UCSD-AML1 (cell line): ENCODE measurements around the gene ARMH4.

Source experiments
- DNase-seq: peaks from one replicate; lab custom pipeline; 2025; ENCODE audit not compliant: unreplicated experiment; lab: John Stamatoyannopoulos, UW

ARMH4 gene

DNA sequence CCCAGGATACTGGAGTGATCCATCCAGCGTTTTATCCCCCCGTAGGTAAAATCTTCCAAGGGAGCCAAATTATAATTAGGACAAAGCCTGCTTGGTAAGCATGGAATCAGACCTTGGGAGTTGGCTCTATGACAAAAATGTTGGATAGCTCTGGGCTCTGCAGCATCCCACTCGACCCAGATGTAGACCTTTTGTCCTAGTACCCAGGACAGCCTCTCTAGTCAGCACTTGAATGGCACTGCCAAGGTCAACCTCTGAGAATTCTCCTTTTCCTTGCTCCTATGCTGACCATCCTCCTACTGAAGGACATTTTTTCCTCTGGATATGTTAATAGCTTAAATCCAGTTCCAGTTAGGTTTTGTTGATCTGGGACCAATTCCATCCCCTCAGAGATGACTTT is 181.4 kb downstream of the ARMH4 start:
- no peak for DNase-seq

DNA sequence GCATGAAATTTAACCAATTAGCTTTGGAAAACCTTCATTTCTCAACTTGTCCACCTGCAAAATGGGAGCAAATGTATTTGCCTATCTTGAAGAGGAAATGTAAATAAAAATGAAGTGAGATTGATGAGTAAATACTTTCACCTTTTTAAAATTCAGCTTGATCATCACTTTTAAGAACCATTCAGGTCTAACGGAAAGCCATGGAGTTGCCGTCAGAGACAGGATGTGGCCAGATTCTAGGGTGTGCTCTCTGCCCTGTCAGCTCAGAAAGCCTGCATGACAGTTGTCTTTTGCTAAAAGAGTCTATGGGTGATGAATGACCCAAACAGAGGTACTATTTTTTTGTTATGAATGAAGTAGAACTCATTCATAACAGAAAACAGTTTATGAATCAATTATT is 181.8 kb downstream of the ARMH4 start:
- no peak for DNase-seq

DNA sequence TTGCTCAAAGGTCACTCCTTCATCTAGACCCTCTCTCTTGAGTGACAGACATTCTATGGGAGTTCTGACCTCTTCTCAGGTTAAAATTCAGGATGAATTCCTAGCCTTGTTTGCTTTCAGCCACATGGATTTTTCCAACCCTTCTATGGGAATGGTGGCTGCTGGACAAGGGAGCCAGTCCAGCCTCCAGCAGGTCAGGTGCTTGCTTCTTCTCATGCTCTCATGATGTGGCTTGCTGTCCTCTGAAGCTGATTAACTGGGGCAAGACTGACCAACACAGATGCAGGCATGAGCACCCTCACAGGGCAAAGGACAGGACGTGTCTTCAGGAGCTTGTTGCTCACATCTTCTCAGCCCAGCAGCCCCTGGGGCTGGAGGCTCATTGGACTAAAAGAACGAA is 188.9 kb downstream of the ARMH4 start:
- DNase-seq, result no peak

DNA sequence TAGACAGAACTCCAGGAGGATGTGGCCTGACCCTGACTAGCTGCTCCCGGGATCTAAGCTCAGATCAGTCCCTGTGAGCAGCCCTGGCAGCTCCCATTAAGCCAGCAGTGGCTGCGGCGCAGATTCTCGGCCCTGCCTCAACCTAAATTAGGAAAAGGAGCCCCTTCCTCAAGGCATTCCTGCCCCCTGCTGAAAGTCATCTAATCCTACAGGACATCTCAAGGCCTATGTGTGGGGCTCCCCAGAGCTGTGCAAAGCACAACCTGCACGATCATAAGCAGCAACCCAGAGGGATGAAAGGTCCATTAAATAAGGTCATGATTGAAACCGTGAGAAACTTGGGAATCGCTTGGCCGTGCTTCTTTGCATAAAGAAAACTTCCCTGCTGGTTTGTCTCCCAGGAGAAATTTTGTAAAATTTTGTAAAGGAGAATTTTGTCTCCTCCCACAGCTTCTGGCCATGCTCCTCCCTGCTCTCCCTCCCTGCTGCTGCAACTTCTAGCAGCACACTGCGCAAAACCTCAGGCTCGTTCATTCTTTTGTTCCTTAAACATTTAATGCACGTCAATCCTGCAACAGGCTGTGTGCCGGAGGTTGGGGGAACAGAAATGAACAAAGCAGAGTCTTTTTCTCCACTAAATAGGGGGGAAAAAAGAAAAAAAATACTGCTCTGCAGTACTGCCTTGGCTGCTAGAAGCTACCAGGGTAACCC is 189.5 kb downstream of the ARMH4 start:
- DNase-seq, result no peak

DNA sequence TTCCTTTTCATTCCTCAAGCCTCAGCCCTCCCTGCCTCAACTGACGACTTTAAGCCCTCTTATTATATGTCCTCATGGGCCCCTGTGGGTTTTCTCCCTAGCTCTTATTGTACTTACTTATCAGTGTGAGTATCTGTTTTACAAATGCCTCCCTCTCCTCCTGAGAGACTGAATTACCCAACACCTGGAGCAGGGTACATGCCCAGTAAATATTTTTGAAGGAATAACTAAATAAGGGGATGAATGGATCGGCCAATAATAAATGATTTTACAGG is 190.3 kb downstream of the ARMH4 start:
- DNase-seq, result no peak

DNA sequence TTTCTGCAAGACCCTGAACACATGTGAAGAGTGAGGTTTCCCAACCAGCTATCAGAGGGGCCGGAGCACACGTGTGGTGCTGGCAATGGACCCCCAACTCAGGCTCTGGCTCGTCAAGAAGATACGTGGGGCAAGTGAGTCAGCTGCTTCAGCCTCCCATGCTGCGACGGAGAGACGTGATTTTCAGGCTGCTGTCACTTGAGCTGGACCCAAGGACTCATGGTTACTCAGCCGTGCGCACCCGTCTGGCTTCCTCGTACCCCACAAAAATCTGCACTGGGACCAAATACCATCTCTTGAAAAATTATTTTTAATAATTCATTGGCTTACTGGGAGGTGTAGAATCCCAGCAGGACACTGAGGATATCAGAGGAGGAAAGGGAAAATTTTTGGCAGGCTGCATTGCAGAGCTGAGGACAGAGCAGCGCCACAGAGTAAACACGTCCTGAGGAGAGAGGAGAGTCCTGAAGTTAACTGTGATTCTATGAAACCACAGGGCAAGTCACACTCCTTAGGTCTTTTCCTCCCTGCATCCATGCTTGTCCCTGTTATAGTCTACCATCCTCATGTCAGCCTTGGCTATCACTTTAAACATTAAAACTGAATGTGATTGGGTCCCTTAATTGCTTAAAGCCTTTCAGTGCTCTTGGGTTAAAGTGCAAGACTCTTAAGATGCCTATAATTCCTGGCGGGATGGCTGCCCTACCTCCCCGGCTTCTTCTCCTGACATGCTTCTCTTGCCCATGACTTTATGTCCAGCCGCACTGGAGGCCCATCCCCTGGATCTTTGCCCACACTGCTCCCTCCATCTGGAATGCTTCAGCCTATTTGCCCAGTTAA is 190.8 kb downstream of the ARMH4 start:
- DNase-seq, result no peak

DNA sequence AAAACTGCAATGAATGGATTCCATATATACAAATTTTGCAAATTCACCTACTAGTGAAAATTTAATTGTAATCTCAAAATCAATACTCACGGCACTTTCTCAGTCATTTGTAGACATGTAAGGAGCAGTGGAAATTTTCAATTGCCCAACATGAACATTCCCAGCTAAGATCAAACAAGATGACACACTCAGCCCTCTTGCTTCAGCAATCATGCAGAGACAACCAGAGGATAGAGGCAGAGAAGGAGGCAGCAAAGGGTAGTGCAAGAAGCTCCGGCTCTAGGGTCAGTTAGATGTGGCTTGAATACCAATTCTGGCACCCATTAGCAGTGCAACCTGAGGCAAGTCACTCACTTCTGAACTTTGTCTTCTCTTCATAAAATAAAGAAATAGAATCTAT is 194.6 kb downstream of the ARMH4 start:
- no peak for DNase-seq
